Common myeloid progenitor, CD34-positive (primary cell): Measurements from ENCODE around the gene ZDHHC20.

Experiments
- CTCF ChIA-PET: fragments of 350-600 bp; sonication (Branson Sonifier 250); formaldehyde crosslinking; loops from one replicate; lab custom pipeline; 2021; ENCODE audit warnings: antibody characterized with exemption; lab: Charles Lee
- POLR2A ChIA-PET: fragments of 350-600 bp; sonication (Branson Sonifier 250); formaldehyde crosslinking; loops from one replicate; lab custom pipeline; 2021; ENCODE audit warnings: antibody characterized with exemption; lab: Charles Lee
- DNase-seq, 3 donors: peaks; one replicate each; pipeline versions ENCODE4 v3.0.0 to v3.0.0-alpha.2; 2013
- H3K27ac ChIP-seq, 2 experiments: 1 replicate in 1 of 2; 2 replicates in 1 of 2; pipeline ENCODE4 v1.7.0; 2013; ENCODE audit warnings: inconsistent platforms in 2 of 2, low read length in 2 of 2, mild to moderate bottlenecking in 2 of 2, low read depth in 1 of 2, moderate library complexity in 1 of 2; ENCODE audit not compliant: severe bottlenecking in 2 of 2, insufficient read depth in 1 of 2, poor library complexity in 1 of 2
- H3K27me3 ChIP-seq, 5 experiments: replicated peaks in 2 of 5; 1 replicate in 3 of 5; 2 replicates in 2 of 5; pipeline versions ENCODE4 v1.6.1 to v1.7.0; 2013; ENCODE audit warnings: low read length in 4 of 5, mild to moderate bottlenecking in 2 of 5, moderate library complexity in 2 of 5, inconsistent platforms in 1 of 5; ENCODE audit not compliant: insufficient read depth in 5 of 5, control insufficient read depth in 4 of 5
- H3K36me3 ChIP-seq, 4 experiments: 1 replicate in 2 of 4; 2 replicates in 2 of 4; pipeline versions ENCODE4 v1.6.1 to v1.7.0; 2013; ENCODE audit warnings: low read length in 3 of 4, control low read depth in 1 of 4, mild to moderate bottlenecking in 1 of 4; ENCODE audit not compliant: control insufficient read depth in 4 of 4, insufficient read depth in 4 of 4
- H3K4me1 ChIP-seq, 4 experiments: 1 replicate in 3 of 4; 2 replicates in 1 of 4; pipeline versions ENCODE4 v1.6.1 to v1.7.1; 2013; ENCODE audit warnings: low read length in 3 of 4, mild to moderate bottlenecking in 3 of 4, control low read depth in 1 of 4, inconsistent platforms in 1 of 4, moderate library complexity in 1 of 4; ENCODE audit not compliant: control insufficient read depth in 4 of 4, insufficient read depth in 4 of 4; ENCODE audit errors: control extremely low read depth in 1 of 4
- H3K4me3 ChIP-seq, 7 experiments: 1 replicate in 4 of 7; 2 replicates in 3 of 7; pipeline versions ENCODE4 v1.5.1 to v1.7.0; 2013; ENCODE audit warnings: mild to moderate bottlenecking in 7 of 7, low read length in 6 of 7, moderate library complexity in 6 of 7, inconsistent platforms in 2 of 7, low read depth in 2 of 7, control low read depth in 1 of 7; ENCODE audit not compliant: insufficient read depth in 4 of 7, control insufficient read depth in 1 of 7; ENCODE audit errors: extremely low read depth in 1 of 7
- H3K9me3 ChIP-seq, 5 experiments: 1 replicate in 4 of 5; 2 replicates in 1 of 5; pipeline versions ENCODE4 v1.6.1 to v1.7.1; 2013; ENCODE audit warnings: low read length in 4 of 5, mild to moderate bottlenecking in 2 of 5, inconsistent platforms in 1 of 5, low read depth in 1 of 5, moderate library complexity in 1 of 5; ENCODE audit not compliant: control insufficient read depth in 4 of 5, insufficient read depth in 2 of 5; ENCODE audit errors: control extremely low read depth in 1 of 5
- WGBS: methylation state at CpG from one replicate; pipeline ENCODE4 v1.1.5; 2013; ENCODE audit not compliant: insufficient coverage; 5-methylcytosine and 5-hydroxymethylcytosine counted together

ZDHHC20 gene

GRCh38 chr13:21322988-21323387 lies 136.1 kb downstream of the ZDHHC20 start:
- Histone ChIP-seq H3K27ac (no peak overlapping the region), H3K36me3 (peaks cover 0 to 34% (median 5%) of the 10 kb centered on the region in 4 experiments), H3K27me3 (no peaks in the 10 kb centered on the region), H3K9me3 (peaks cover 0 to 8% (median 4%) of the 10 kb centered on the region in 5 experiments), H3K4me1 (peaks cover 0 to 4% (median 0%) of the 10 kb centered on the region in 4 experiments), H3K4me3 (no peak overlapping the region)
- DNase-seq = no peak
- POLR2A ChIA-PET = no interaction called here
- WGBS = 61% methylated on average over 2 of the region's 3 CpGs
- CTCF ChIA-PET = no interaction called here
